ENCODE measurements around the gene TSPAN32. TPM values are rescaled to one million over a fixed set of nuclear protein-coding genes. Genes with fewer than 3 reads are reported as not detected.

The TSPAN32 gene
- total RNA-seq, 2 donors from 2014 or later = 4.3 to 9.9 TPM

GRCh38 chr11:2307501-2308331 is 5.9 kb downstream of the TSPAN32 start:
- DNase-seq (ENCODE audit: low spot score) (peak; percentile 53), ATAC-seq (no peak)
- no peaks in the 10 kb centered on the region for H3K27me3 Mint-ChIP-seq
- H3K4me1 Mint-ChIP-seq (ENCODE audit: low read depth in 2 of 2) = peaks cover 22 to 24% of the 10 kb centered on the region in 2 donors
- H3K4me3 Mint-ChIP-seq = no peak overlapping the region
- no peaks in the 10 kb centered on the region for H3K9me3 Mint-ChIP-seq
- peak overlapping the region; percentile 44 to 100 for H3K27ac Mint-ChIP-seq
- H3K36me3 Mint-ChIP-seq = no peaks in the 10 kb centered on the region

DNA sequence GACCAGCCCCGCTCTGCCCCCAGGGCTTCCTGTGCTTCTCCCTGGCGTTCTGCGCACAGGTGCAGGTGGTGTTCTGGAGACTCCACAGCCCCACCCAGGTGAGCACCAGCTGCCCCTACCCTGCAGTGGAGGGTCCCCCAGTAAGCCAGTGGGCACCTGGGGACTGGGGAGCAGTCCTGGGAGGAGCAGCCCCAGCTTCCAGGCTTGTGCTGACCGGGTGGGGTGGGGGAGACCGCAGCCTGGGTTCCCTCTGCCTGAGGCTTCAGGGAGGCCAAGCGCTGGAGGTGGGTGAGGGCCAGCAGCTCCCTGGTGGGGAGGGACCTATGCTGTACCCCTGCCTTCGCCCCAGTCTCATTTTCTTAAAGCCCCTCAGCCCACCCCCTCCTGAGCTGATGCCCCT is 6.9 kb downstream of the TSPAN32 start:
- DNase-seq (ENCODE audit: low spot score) (peak; percentile 51), ATAC-seq (no peak)
- H3K4me3 Mint-ChIP-seq = no peak overlapping the region
- H3K27me3 Mint-ChIP-seq = no peaks in the 10 kb centered on the region
- no peaks in the 10 kb centered on the region for H3K36me3 Mint-ChIP-seq
- no peak overlapping the region for H3K27ac Mint-ChIP-seq
- H3K9me3 Mint-ChIP-seq = no peaks in the 10 kb centered on the region
- H3K4me1 Mint-ChIP-seq (ENCODE audit: low read depth in 2 of 2) = peaks cover 21 to 22% of the 10 kb centered on the region in 2 donors

DNA sequence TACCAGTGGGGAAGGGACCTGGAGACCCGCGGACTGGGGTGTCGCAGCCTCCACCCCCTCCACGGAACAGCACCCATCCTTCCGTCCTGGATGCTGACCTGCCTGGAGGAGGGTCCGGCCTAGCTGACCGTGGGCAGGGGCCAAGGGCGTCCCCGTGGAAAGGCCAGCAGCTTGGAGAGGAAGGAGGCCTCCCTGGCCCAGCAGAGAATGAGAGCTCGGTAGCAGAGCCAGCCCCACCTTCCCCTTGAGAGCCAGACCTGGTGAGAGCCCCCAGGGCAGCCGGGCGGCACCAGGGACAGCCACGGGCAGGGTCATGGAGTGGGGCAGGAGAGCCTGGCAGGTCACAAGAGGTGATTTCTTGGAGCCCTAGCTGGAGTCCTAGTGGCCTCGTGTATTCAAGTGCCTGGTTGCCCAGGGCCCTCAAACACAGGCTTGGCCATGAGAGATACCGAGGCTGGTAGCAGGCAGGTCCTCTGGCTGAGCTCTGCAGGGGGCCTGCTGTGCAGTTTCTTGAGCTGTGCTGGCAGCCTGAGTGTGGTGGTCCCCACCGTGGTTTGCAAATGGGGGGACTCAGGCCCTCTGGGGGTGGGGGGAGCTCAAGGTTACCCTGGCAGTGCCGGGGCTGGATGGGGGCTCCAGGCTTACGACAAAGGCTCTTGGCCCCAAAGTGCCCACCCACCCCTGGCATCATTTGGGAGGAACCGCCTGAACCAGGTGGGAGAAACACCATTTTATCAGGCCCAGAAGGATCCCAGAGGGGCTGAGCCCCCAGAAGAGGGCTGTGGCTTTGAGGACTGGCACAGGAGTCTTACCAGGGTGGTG is 7.6 kb downstream of the TSPAN32 start:
- Mint-ChIP-seq H3K9me3 (no peaks in the 10 kb centered on the region), H3K36me3 (no peaks in the 10 kb centered on the region), H3K27me3 (no peaks in the 10 kb centered on the region), H3K27ac (no peak overlapping the region), H3K4me1 (ENCODE audit: low read depth in 2 of 2) (peaks cover 18 to 21% of the 10 kb centered on the region in 2 donors), H3K4me3 (no peak overlapping the region)
- DNase-seq (ENCODE audit: low spot score) (peak; percentile 52), ATAC-seq (no peak)

GRCh38 chr11:2310073-2310785 is 8.4 kb downstream of the TSPAN32 start:
- peaks cover 13 to 15% of the 10 kb centered on the region in 2 donors for H3K4me1 Mint-ChIP-seq (ENCODE audit: low read depth in 2 of 2)
- no peak overlapping the region for H3K4me3 Mint-ChIP-seq
- no peaks in the 10 kb centered on the region for H3K27me3 Mint-ChIP-seq
- H3K27ac Mint-ChIP-seq = no peak overlapping the region
- H3K9me3 Mint-ChIP-seq = no peaks in the 10 kb centered on the region
- peak; percentile 44 for DNase-seq (ENCODE audit: low spot score)
- no peaks in the 10 kb centered on the region for H3K36me3 Mint-ChIP-seq
- no peak for ATAC-seq

DNA sequence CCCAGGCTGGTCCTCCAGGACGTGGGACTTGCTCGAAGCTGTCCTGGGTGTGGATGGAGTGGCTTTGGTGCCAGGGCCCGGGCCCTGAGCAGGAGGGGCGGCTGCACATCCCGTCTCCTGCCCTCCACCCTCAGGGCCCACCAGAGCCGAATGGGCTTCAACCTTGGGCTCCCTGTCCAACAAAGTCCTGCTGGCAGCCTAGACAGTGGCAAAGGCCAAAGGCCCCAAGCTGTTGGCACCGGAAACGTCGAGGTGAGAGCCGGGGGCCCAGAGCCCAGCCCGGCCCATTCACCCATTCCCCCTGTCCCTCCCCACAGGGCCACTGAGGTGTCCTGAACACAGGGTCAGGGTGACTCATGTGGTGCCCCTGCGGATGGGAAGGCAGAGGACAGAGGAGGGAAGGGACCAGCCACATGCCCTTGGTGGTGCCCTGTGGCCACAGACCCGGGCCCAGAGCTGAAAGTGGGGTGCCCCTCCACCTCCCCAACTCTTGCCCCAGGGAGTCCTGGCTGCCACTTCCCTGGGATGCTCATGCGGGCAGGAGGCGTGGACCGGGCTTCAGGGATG is 9.1 kb downstream of the TSPAN32 start:
- Mint-ChIP-seq H3K27me3 (no peaks in the 10 kb centered on the region), H3K36me3 (no peaks in the 10 kb centered on the region), H3K4me1 (ENCODE audit: low read depth in 2 of 2) (peaks cover 9 to 11% of the 10 kb centered on the region in 2 donors), H3K9me3 (no peaks in the 10 kb centered on the region), H3K4me3 (no peak overlapping the region), H3K27ac (no peak overlapping the region)
- DNase-seq (ENCODE audit: low spot score) (peak; percentile 59), ATAC-seq (no peak)

- Mint-ChIP-seq H3K9me3 (no peaks in the 10 kb centered on the region), H3K27ac (no peak overlapping the region), H3K27me3 (no peaks in the 10 kb centered on the region), H3K36me3 (no peaks in the 10 kb centered on the region), H3K4me1 (ENCODE audit: low read depth in 2 of 2) (peaks cover 2 to 4% of the 10 kb centered on the region in 2 donors), H3K4me3 (no peak overlapping the region)
- DNase-seq (ENCODE audit: low spot score) (peak; percentile 37), ATAC-seq (no peak)
Observed at GRCh38 chr11:2311353-2312133, 9.7 kb downstream of the TSPAN32 start.

DNA sequence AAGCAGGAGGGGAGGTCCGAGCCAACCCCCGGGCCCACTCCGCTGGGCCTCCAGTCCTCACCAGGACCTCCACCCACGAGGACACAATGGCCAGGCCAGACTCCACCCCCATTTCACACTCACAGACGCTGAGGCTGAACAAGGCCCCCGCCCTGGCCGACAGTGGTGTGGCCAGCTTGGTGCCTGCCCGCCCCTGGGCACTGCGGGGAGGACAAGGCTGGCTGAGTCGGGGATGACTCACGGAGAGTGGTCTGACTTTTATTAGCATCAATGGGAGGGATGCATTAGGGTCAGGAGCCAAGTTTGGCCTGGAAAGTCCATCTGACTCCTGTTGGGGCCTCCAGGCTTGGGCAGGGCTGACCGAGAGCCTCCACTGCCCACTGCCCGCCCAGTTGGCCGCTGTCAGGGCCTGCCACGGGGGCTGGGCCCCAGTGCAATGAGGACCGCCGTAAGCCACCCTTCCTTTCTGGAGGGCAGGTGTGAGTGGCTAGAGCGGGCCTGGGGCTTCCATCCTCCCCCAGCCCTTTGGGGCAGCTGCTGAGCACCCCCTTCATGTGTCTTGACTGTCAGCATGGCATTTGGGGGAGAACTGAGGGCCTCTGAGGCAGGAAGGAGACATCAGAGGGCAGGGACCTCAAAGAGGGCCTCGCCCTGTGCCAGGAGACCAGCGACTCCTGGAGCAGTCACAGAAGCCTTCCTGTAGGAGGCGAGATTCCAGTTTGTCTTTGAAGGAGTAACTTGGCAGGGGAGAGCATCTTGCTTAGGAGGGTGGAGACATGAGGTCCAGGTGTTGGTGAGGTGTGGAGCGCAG is 10.6 kb downstream of the TSPAN32 start:
- peak; percentile 44 for DNase-seq (ENCODE audit: low spot score)
- H3K4me3 Mint-ChIP-seq = no peak overlapping the region
- no peaks in the 10 kb centered on the region for H3K9me3 Mint-ChIP-seq
- no peaks in the 10 kb centered on the region for H3K36me3 Mint-ChIP-seq
- no peak overlapping the region for H3K27ac Mint-ChIP-seq
- H3K27me3 Mint-ChIP-seq = no peaks in the 10 kb centered on the region
- no peak for ATAC-seq
- peaks cover 7 to 10% of the 10 kb centered on the region in 2 donors for H3K4me1 Mint-ChIP-seq (ENCODE audit: low read depth in 2 of 2)

- H3K9me3 Mint-ChIP-seq = no peaks in the 10 kb centered on the region
- no peaks in the 10 kb centered on the region for H3K36me3 Mint-ChIP-seq
- no peak overlapping the region for H3K27ac Mint-ChIP-seq
- ATAC-seq = no peak
- no peaks in the 10 kb centered on the region for H3K27me3 Mint-ChIP-seq
- DNase-seq (ENCODE audit: low spot score) = peak; percentile 58
- H3K4me1 Mint-ChIP-seq (ENCODE audit: low read depth in 2 of 2) = peaks cover 11 to 16% of the 10 kb centered on the region in 2 donors
- H3K4me3 Mint-ChIP-seq = no peak overlapping the region
Observed at GRCh38 chr11:2313051-2313951, 11.5 kb downstream of the TSPAN32 start.

- peaks cover 12 to 18% of the 10 kb centered on the region in 2 donors for H3K4me1 Mint-ChIP-seq (ENCODE audit: low read depth in 2 of 2)
- H3K36me3 Mint-ChIP-seq = no peaks in the 10 kb centered on the region
- H3K9me3 Mint-ChIP-seq = no peaks in the 10 kb centered on the region
- no peak overlapping the region for H3K4me3 Mint-ChIP-seq
- H3K27ac Mint-ChIP-seq = no peak overlapping the region
- ATAC-seq = no peak
- H3K27me3 Mint-ChIP-seq = no peaks in the 10 kb centered on the region
- DNase-seq (ENCODE audit: low spot score) = peak; percentile 1
Observed at GRCh38 chr11:2314136-2314524, 12.3 kb downstream of the TSPAN32 start.

DNA sequence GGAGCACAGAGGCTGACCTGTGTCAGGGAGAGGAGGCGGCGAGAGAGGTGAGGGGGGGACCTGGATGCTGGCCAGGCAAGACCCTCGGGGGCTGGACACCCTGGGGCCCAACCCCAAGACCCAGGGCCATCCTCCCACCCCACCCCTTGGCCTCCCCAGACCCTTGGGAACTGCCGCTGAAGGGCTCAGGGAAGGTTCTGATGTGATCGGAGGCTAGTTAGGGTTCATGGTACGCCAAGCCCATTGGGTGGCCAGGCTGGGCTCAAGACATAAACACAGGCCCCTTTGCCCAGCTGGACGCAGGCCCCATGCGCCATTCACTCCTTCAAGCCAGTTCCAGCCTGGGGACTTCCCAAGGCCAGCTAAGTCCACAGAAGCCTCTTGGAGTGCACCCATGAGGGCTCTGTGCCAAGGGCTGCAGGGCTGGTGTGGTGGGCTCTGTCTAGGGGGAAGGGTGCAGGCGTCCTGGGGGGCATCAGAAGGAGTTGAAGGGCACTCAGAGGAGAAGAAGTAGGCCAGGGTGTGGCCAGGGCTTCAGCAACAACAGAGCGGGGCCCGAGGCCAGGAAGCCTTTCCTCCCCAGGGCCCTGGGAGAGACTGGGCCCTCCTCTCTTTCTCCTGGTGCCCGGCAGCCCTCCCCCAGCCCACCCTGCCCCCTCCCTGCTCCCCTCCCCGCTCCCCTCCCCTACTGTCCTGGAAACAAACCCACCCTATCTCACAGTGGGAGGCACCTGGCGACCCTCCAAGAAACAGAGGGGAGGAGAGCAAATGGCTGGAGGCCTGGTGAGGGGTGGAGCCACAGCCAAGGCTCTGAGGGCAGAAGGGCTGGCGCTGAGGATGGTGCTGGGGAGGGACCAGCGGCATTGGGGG is 12.9 kb downstream of the TSPAN32 start:
- ATAC-seq (no peak), DNase-seq (ENCODE audit: low spot score) (peak; percentile 57)
- no peaks in the 10 kb centered on the region for H3K36me3 Mint-ChIP-seq
- peaks cover 12 to 19% of the 10 kb centered on the region in 2 donors for H3K4me1 Mint-ChIP-seq (ENCODE audit: low read depth in 2 of 2)
- no peak overlapping the region for H3K27ac Mint-ChIP-seq
- no peaks in the 10 kb centered on the region for H3K27me3 Mint-ChIP-seq
- H3K9me3 Mint-ChIP-seq = no peaks in the 10 kb centered on the region
- H3K4me3 Mint-ChIP-seq = no peak overlapping the region

Measured in natural killer cell treated with Interleukin-12 subunit alpha and Interleukin-12 subunit beta and Interleukin-15 and Interleukin-18, amount 100 ng/mL, for 72 hours (primary cell).